A549 (cell line): ENCODE data around the gene PDE6D.

Source experiments
- MAZ ChIP-seq: fragments of 150-350 bp; IDR thresholded peaks from 2 replicates; pipeline ENCODE4 v1.6.1; 2014; ENCODE audit warnings: antibody characterized with exemption, low read depth, low read length, borderline replicate concordance
- MYC ChIP-seq: IDR thresholded peaks from 2 replicates; pipeline ENCODE4 v1.6.1; 2012; ENCODE audit warnings: mild to moderate bottlenecking, inconsistent platforms, low read length, improper control_type of control experiment, borderline replicate concordance
- POLR2A ChIP-seq: IDR thresholded peaks from 2 replicates; pipeline ENCODE4 v1.6.1; 2012; ENCODE audit warnings: mild to moderate bottlenecking, low read length
- TF ChIP-seq, protein P1 (sequence below): fragments of >200 bp; sonication (Bioruptor Twin); formaldehyde crosslinking; IDR thresholded peaks from 3 replicates; pipeline ENCODE4 v1.5.1; 2016
- TF ChIP-seq, protein P2 (sequence below): fragments of 450-650 bp; IDR thresholded peaks from 2 replicates; pipeline ENCODE4 v1.6.1; 2014; ENCODE audit warnings: antibody characterized with exemption

DNA sequence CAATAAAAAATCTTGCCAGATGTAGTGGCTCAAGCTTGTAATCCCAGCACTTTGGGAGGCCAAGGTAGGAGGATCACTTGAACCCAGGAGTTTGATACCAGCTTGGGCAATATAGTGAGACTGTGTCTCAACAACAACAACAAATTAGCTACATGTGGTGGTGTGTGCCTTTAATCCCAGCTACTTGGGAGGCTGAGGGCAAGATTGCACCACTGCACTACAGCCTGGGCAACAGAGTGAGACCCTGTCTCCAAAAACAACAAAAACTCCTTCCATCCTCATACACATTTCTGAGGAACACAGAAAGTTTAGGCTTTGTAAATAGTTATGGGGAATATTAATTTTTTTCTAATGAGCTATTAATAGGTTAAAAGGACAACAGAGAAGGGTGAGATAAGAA is 17.0 kb downstream of the PDE6D start:
- TF ChIP-seq, protein P1, sequence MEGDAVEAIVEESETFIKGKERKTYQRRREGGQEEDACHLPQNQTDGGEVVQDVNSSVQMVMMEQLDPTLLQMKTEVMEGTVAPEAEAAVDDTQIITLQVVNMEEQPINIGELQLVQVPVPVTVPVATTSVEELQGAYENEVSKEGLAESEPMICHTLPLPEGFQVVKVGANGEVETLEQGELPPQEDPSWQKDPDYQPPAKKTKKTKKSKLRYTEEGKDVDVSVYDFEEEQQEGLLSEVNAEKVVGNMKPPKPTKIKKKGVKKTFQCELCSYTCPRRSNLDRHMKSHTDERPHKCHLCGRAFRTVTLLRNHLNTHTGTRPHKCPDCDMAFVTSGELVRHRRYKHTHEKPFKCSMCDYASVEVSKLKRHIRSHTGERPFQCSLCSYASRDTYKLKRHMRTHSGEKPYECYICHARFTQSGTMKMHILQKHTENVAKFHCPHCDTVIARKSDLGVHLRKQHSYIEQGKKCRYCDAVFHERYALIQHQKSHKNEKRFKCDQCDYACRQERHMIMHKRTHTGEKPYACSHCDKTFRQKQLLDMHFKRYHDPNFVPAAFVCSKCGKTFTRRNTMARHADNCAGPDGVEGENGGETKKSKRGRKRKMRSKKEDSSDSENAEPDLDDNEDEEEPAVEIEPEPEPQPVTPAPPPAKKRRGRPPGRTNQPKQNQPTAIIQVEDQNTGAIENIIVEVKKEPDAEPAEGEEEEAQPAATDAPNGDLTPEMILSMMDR = no peak
- no peak for TF ChIP-seq POLR2A
- no peak for TF ChIP-seq MAZ
- TF ChIP-seq, protein P2, sequence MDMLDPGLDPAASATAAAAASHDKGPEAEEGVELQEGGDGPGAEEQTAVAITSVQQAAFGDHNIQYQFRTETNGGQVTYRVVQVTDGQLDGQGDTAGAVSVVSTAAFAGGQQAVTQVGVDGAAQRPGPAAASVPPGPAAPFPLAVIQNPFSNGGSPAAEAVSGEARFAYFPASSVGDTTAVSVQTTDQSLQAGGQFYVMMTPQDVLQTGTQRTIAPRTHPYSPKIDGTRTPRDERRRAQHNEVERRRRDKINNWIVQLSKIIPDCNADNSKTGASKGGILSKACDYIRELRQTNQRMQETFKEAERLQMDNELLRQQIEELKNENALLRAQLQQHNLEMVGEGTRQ = no peak
- TF ChIP-seq MYC = no peak
